Colonic mucosa (tissue), 4 donors: Measurements from ENCODE around the gene COMT. TPM values are rescaled to one million over a fixed set of nuclear protein-coding genes. Genes with fewer than 3 reads are reported as not detected.

Source experiments
- DNase-seq: peaks from one replicate; pipeline ENCODE4 v3.0.0-alpha.2; 2020
- H3K27ac ChIP-seq: fragments of 200-600 bp; one replicate; pipeline ENCODE4 v1.8.0; 2021
- H3K27me3 ChIP-seq: fragments of 200-600 bp; one replicate; pipeline ENCODE4 v1.8.0; 2021
- H3K36me3 ChIP-seq: fragments of 200-600 bp; one replicate; pipeline ENCODE4 v1.8.0; 2021
- H3K4me1 ChIP-seq: fragments of 200-600 bp; one replicate; pipeline ENCODE4 v1.8.0; 2021; ENCODE audit warnings: mild to moderate bottlenecking
- H3K4me3 ChIP-seq: fragments of 200-600 bp; one replicate; pipeline ENCODE4 v1.8.0; 2021
- H3K9ac ChIP-seq, 2 donors: one replicate each; pipeline ENCODE4 v1.7.0; 2013; ENCODE audit warnings: control low read depth in 2 of 2, low read depth in 2 of 2, low read length in 2 of 2
- H3K9me3 ChIP-seq: fragments of 200-600 bp; one replicate; pipeline ENCODE4 v1.8.0; 2021
- intact Hi-C: fragments of 100-400 bp; cut with DNase I; formaldehyde crosslinking; loops from one replicate; pipeline ENCODE4 v1.14.1; 2022
- microRNA-seq: library from miRNA; unstranded; fragments of <30 nt; microRNA quantifications from one replicate; pipeline ENCODE4, GENCODE V29; 2019
- total RNA-seq, 2 donors: library from RNA; stranded (reverse); fragmentation: NEBNext Ultra II Directional in 1 of 2; extraction: Animal tissue kit (Norgen Biotek cat#: 25700) in 1 of 2; gene quantifications; one replicate each; pipeline ENCODE4 v1.2.1, GENCODE V29; 2021
- TF ChIP-seq, protein P1 (sequence below): fragments of 200-600 bp; IDR thresholded peaks from one replicate; pipeline ENCODE4 v1.8.0; 2022; ENCODE audit warnings: antibody characterized with exemption, mild to moderate bottlenecking
- donor health status: healthy.
- donor health status: DM: no; HTN: no; CAD: no.
- donor health status: DM: no; HTN: no; CAD: no.

COMT gene
- total RNA-seq, 2 donors from 2014 or later, result 70.0 to 125 TPM

DNA sequence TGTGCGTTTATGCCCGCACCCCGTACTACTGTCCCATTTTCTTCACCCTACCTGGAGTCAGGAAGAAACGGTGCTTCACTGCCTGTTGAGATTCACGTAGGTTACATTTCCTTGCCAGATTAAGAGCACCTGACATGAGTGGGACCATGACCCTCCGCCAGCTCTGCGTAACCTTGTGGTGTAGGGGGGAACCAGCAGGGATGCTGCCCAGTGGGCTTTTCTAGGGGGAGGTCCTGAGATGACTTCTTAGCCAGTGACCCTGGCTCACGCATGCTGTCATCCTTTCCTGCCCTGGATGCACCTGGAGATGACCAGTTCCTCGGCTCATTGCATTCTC, 76.0 kb downstream of the COMT start:
- Histone ChIP-seq H3K4me3 (no peak overlapping the region), H3K4me1 (peaks cover 5% of the 10 kb centered on the region), H3K27ac (no peak overlapping the region), H3K36me3 (no peaks in the 10 kb centered on the region), H3K27me3 (no peaks in the 10 kb centered on the region), H3K9me3 (no peaks in the 10 kb centered on the region), H3K9ac (peak overlapping the region in 1 of 2 donors; percentile 26)
- DNase-seq, result no peak
- intact Hi-C loops, result no loop called here
- TF ChIP-seq, protein P1, sequence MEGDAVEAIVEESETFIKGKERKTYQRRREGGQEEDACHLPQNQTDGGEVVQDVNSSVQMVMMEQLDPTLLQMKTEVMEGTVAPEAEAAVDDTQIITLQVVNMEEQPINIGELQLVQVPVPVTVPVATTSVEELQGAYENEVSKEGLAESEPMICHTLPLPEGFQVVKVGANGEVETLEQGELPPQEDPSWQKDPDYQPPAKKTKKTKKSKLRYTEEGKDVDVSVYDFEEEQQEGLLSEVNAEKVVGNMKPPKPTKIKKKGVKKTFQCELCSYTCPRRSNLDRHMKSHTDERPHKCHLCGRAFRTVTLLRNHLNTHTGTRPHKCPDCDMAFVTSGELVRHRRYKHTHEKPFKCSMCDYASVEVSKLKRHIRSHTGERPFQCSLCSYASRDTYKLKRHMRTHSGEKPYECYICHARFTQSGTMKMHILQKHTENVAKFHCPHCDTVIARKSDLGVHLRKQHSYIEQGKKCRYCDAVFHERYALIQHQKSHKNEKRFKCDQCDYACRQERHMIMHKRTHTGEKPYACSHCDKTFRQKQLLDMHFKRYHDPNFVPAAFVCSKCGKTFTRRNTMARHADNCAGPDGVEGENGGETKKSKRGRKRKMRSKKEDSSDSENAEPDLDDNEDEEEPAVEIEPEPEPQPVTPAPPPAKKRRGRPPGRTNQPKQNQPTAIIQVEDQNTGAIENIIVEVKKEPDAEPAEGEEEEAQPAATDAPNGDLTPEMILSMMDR, result no peak

DNA sequence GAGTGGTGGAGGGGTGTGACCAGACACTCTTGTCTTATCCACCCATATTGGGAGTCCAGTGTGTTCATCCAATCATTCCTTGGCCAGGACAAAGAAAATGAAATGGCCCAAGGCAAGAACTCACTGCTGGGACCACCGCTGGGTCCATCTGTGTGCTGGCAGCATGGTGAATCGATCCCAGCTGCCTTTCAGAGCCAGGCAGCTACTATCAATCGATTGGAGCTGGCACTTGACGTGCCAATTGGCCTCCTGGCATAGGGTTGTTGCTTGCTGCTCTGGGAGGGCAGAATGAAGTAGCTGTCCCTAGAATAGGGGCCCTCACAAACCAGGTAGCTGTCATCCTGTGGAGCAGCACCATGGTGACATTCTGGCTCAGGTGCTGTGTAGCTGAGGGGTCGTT, 76.4 kb downstream of the COMT start:
- Histone ChIP-seq H3K27me3 (no peaks in the 10 kb centered on the region), H3K9me3 (no peaks in the 10 kb centered on the region), H3K36me3 (no peaks in the 10 kb centered on the region), H3K4me1 (peaks cover 5% of the 10 kb centered on the region), H3K27ac (no peak overlapping the region), H3K4me3 (no peak overlapping the region), H3K9ac (no peak overlapping the region)
- TF ChIP-seq, protein P1, result no peak
- no peak for DNase-seq
- intact Hi-C loops, result no loop called here

Small RNA genes lying within 50 kb of the gene (microRNA-seq; reads per million reads assigned to microRNA genes)
- gene MIR4761, result not detected

Other genes with a start within 250 kb of the COMT start
- gene SEPTIN5, start 227.3 kb upstream of the COMT start, total RNA-seq, result 1 to 10 TPM; 2.2 to 2.5 TPM
- 1 to 10 TPM in 1 of 2 donors, under 1 TPM in 1; 0.45 to 1.1 TPM for gene GP1BB, start 218.2 kb upstream of the COMT start, total RNA-seq
- gene TBX1, start 181.0 kb upstream of the COMT start, total RNA-seq, result 1 to 10 TPM in 1 of 2 donors, under 1 TPM in 1; 0.80 to 1.9 TPM
- gene GNB1L, start 86.9 kb upstream of the COMT start, total RNA-seq, result 10 to 100 TPM in 1 of 2 donors, 1 to 10 TPM in 1; 4.4 to 10.2 TPM
- gene RTL10, start 86.9 kb upstream of the COMT start, total RNA-seq, result 10 to 100 TPM in 1 of 2 donors, 1 to 10 TPM in 1; 9.7 to 14.1 TPM
- gene TXNRD2, start within 50 bp of the COMT start, total RNA-seq, result 10 to 100 TPM; 22.3 to 29.5 TPM
- gene ARVCF, start 75.1 kb downstream of the COMT start, total RNA-seq, result 10 to 100 TPM; 11.7 to 18.5 TPM
- 10 to 100 TPM; 22.1 to 34.1 TPM for gene TANGO2, start 79.3 kb downstream of the COMT start, total RNA-seq
- gene DGCR8, start 138.5 kb downstream of the COMT start, total RNA-seq, result 10 to 100 TPM; 21.1 to 52.7 TPM
- gene RANBP1, start 174.3 kb downstream of the COMT start, total RNA-seq, result 100 to 1,000 TPM in 1 of 2 donors, 10 to 100 TPM in 1; 71.2 to 266 TPM
- gene TRMT2A, start 175.5 kb downstream of the COMT start, total RNA-seq, result 10 to 100 TPM; 31.9 to 63.6 TPM
- gene ZDHHC8, start 190.0 kb downstream of the COMT start, total RNA-seq, result 10 to 100 TPM; 27.9 to 34.1 TPM
- gene CCDC188, start 209.3 kb downstream of the COMT start, total RNA-seq, result under 1 TPM; 0.22 to 0.32 TPM